Neural progenitor cell (in vitro differentiated cells): ENCODE measurements around the gene SELENBP1. TPM values are rescaled to one million over a fixed set of nuclear protein-coding genes. Genes with fewer than 3 reads are reported as not detected.
A peak's percentile ranks its signal among the peaks of the same experiment; 100 is the strongest.

Experiments
- DNase-seq: peaks from one replicate; pipeline ENCODE4 v3.0.0-alpha.2; 2016; ENCODE audit warnings: low spot score
- H2AFZ ChIP-seq: fragments of 200-600 bp; sonication (generic); replicated peaks from 2 replicates; pipeline ENCODE4 v1.6.1; 2016; ENCODE audit warnings: antibody characterized with exemption
- H3F3A ChIP-seq: fragments of 200-600 bp; sonication (generic); 2 replicates; pipeline ENCODE4 v1.6.1; 2016; ENCODE audit warnings: antibody characterized with exemption, low read depth
- H3K27ac ChIP-seq: fragments of 200-600 bp; sonication (generic); 2 replicates; pipeline ENCODE4 v1.5.1; 2016; ENCODE audit warnings: mild to moderate bottlenecking
- H3K27me3 ChIP-seq: fragments of 200-600 bp; sonication (generic); 2 replicates; pipeline ENCODE4 v1.6.1; 2016; ENCODE audit warnings: mild to moderate bottlenecking, moderate library complexity
- H3K36me3 ChIP-seq: fragments of 200-600 bp; sonication (generic); 2 replicates; pipeline ENCODE4 v1.5.1; 2016
- H3K4me1 ChIP-seq: fragments of 200-600 bp; sonication (generic); 2 replicates; pipeline ENCODE4 v1.6.1; 2016; ENCODE audit warnings: mixed run types
- H3K4me2 ChIP-seq: fragments of 200-600 bp; sonication (generic); 2 replicates; pipeline ENCODE4 v1.6.1; 2016
- H3K4me3 ChIP-seq: fragments of 200-600 bp; sonication (generic); 2 replicates; pipeline ENCODE4 v1.5.1; 2016
- H3K79me2 ChIP-seq: fragments of 200-600 bp; sonication (generic); 2 replicates; pipeline ENCODE4 v1.6.1; 2016; ENCODE audit warnings: low read depth
- H3K9ac ChIP-seq: fragments of 200-600 bp; sonication (generic); 2 replicates; pipeline ENCODE4 v1.6.1; 2016
- H3K9me3 ChIP-seq: fragments of 200-600 bp; sonication (generic); 2 replicates; pipeline ENCODE4 v1.5.1; 2016; ENCODE audit warnings: low read depth
- H4K20me1 ChIP-seq: fragments of 200-600 bp; sonication (generic); 2 replicates; pipeline ENCODE4 v1.6.1; 2016; ENCODE audit warnings: low read depth
- H3K27ac Mint-ChIP-seq: 3 replicates; pipeline ENCODE4 v1.8.0; 2021; ENCODE audit warnings: mixed read lengths
- H3K27me3 Mint-ChIP-seq: 2 replicates; pipeline ENCODE4 v1.8.0; 2022; ENCODE audit warnings: low read depth, mild to moderate bottlenecking, inconsistent platforms, moderate library complexity, mixed read lengths; ENCODE audit not compliant: insufficient read depth
- H3K36me3 Mint-ChIP-seq: 3 replicates; pipeline ENCODE4 v1.8.0; 2021; ENCODE audit warnings: mixed read lengths
- H3K4me1 Mint-ChIP-seq: 3 replicates; pipeline ENCODE4 v1.8.0; 2021; ENCODE audit warnings: mixed read lengths
- H3K4me3 Mint-ChIP-seq: 3 replicates; pipeline ENCODE4 v1.8.0; 2021; ENCODE audit warnings: mild to moderate bottlenecking, moderate library complexity, mixed read lengths
- H3K9me3 Mint-ChIP-seq: 3 replicates; pipeline ENCODE4 v1.8.0; 2020; ENCODE audit warnings: mixed read lengths
- EZH2 ChIP-seq: fragments of 200-600 bp; sonication (generic); IDR thresholded peaks from 2 replicates; pipeline ENCODE4 v1.6.1; 2017; ENCODE audit warnings: antibody characterized with exemption, mild to moderate bottlenecking, moderate library complexity
- EZH2phosphoT487 ChIP-seq: fragments of 200-600 bp; sonication (generic); IDR thresholded peaks from 2 replicates; pipeline ENCODE4 v1.6.1; 2017; ENCODE audit warnings: antibody characterized with exemption
- total RNA-seq: library from RNA; depleted of rRNA; stranded (reverse); fragments of >200 nt; gene quantifications from 2 replicates; pipeline ENCODE4 v1.2.3, GENCODE V29; 2015; ENCODE audit warnings: low replicate concordance
- TF ChIP-seq, protein P1 (sequence below): fragments of 200-600 bp; sonication (generic); IDR thresholded peaks from 2 replicates; pipeline ENCODE4 v1.5.1; 2017; ENCODE audit warnings: antibody characterized with exemption, mild to moderate bottlenecking

The SELENBP1 gene
- total RNA-seq, 1 donor from 2014 or later, result 38.5 TPM

DNA sequence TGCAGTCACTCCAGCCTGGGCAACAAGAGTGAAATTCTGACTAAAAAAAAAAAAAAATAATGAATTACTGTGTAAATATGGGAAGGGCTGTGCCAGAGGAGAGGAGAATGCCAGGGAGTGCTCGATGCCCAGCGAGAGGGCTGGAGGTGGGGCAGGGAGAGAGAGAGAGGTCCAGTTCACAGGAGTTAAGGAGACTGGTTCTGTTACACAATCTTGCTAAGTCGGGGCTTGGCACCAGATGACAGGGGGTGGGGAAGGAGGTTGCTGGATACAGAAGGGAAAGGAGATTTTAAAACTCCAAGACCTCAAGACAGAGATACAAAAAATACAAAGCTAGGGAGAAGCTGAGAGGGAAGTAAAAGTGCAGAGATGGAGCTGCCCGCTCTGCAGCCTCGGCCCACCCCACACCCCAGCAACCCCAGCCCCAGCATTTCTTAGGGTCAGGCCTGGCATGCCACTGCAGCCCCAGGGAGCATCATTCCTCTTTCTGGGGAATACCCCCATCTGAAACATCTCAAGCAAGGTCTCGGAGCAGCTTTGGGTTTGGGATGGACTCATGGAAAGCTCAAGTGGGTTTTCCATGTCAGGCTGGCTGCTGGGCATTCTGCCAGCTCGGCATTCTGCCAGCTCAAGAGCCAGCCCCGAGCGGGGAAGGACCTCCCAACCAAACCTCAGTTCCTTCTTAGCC lies 991 bp downstream of the SELENBP1 start:
- no peaks in the 10 kb centered on the region for H3K9me3 ChIP-seq
- Mint-ChIP-seq H3K4me1 (peaks cover 43% of the 10 kb centered on the region), H3K4me3 (peak overlapping the region; percentile 82), H3K36me3 (peaks cover 2% of the 10 kb centered on the region), H3K9me3 (no peaks in the 10 kb centered on the region), H3K27me3 (peaks cover 2% of the 10 kb centered on the region), H3K27ac (peak overlapping the region; percentile 33)
- H4K20me1 ChIP-seq, result no peaks in the 10 kb centered on the region
- H3K4me2 ChIP-seq, result peak overlapping the region; percentile 76
- H2AFZ ChIP-seq, result no peak overlapping the region
- no peaks in the 10 kb centered on the region for H3K27me3 ChIP-seq
- DNase-seq, result no peak
- TF ChIP-seq, protein P1, sequence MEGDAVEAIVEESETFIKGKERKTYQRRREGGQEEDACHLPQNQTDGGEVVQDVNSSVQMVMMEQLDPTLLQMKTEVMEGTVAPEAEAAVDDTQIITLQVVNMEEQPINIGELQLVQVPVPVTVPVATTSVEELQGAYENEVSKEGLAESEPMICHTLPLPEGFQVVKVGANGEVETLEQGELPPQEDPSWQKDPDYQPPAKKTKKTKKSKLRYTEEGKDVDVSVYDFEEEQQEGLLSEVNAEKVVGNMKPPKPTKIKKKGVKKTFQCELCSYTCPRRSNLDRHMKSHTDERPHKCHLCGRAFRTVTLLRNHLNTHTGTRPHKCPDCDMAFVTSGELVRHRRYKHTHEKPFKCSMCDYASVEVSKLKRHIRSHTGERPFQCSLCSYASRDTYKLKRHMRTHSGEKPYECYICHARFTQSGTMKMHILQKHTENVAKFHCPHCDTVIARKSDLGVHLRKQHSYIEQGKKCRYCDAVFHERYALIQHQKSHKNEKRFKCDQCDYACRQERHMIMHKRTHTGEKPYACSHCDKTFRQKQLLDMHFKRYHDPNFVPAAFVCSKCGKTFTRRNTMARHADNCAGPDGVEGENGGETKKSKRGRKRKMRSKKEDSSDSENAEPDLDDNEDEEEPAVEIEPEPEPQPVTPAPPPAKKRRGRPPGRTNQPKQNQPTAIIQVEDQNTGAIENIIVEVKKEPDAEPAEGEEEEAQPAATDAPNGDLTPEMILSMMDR, result no peak
- TF ChIP-seq EZH2, result no peak
- H3F3A ChIP-seq, result no peaks in the 10 kb centered on the region
- H3K36me3 ChIP-seq, result no peaks in the 10 kb centered on the region
- peaks cover 26% of the 10 kb centered on the region for H3K4me1 ChIP-seq
- H3K27ac ChIP-seq, result no peak overlapping the region
- H3K79me2 ChIP-seq, result no peaks in the 10 kb centered on the region
- H3K9ac ChIP-seq, result no peak overlapping the region
- peak overlapping the region; percentile 46 for H3K4me3 ChIP-seq

DNA sequence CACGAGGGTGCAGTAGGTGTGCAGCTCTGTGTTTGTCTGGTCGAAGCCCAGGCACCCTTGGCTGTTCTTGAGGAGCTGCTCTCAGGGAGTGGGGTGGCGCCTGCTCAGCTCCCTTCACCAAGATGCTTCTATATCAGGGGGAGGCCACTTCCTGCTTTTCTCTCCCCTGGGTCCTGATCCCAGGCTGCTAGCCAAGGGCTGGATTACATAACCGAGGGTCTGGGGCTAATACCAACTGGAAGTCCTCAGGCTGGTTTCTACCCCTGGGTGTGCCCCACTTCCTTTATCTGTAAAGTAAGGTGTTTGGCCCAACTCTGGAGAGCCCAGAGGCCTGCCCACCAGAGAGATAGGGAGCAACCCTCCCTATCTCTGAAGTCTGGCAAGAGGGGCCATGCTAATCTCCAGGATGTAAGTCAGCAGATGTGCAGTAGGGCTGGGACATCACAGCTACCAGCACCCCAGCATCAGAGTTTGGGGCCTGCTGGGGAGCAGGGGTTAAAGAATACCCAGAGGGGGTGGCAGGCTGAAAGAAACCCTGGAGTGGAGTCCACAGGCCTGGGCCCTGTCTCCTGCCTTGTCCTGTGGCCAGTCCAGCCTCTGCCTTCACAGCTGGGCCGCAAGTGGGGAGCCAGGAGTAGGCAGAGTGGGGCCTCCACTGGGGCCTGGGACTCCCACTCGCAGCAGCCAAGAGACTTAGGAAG lies 2.1 kb downstream of the SELENBP1 start:
- peak overlapping the region; percentile 63 for H3K27ac Mint-ChIP-seq
- H3K9me3 ChIP-seq, result no peaks in the 10 kb centered on the region
- H3K9ac ChIP-seq, result no peak overlapping the region

DNA sequence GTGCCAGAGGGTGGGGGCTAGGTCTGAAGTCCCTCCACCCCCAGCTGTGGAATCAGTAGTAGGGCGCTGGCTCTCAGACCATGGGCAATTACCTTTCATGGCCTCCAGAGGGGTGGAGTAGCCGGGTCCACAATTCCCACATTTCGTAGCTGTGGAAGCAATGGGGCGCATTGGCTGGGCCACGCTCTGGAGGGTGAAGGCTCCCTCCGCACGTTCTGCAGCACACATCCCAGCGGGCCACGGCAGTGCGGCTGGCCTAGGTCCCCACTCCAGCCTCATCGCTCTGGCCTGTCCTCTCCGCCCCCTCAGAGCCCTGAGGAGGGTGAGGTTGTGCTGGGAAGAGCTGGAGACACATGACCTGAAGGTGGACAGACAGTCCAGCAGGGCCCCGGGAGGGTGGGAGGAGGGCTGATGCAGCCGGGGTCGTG lies 2.9 kb downstream of the SELENBP1 start:
- H2AFZ ChIP-seq, result no peak overlapping the region
- Mint-ChIP-seq H3K4me3 (no peak overlapping the region), H3K9me3 (no peaks in the 10 kb centered on the region), H3K36me3 (peaks cover 12% of the 10 kb centered on the region), H3K27ac (no peak overlapping the region), H3K27me3 (peaks cover 2% of the 10 kb centered on the region), H3K4me1 (peaks cover 36% of the 10 kb centered on the region)
- no peak overlapping the region for H3K4me3 ChIP-seq
- no peaks in the 10 kb centered on the region for H4K20me1 ChIP-seq
- TF ChIP-seq EZH2phosphoT487 (no peak), EZH2 (no peak)
- TF ChIP-seq, protein P1, result no peak
- peaks cover 26% of the 10 kb centered on the region for H3K4me1 ChIP-seq
- H3K9ac ChIP-seq, result no peak overlapping the region
- no peak for DNase-seq
- no peaks in the 10 kb centered on the region for H3K9me3 ChIP-seq
- no peaks in the 10 kb centered on the region for H3K36me3 ChIP-seq
- H3K79me2 ChIP-seq, result no peaks in the 10 kb centered on the region
- H3K4me2 ChIP-seq, result no peak overlapping the region
- H3K27me3 ChIP-seq, result no peaks in the 10 kb centered on the region
- no peaks in the 10 kb centered on the region for H3F3A ChIP-seq
- no peak overlapping the region for H3K27ac ChIP-seq

More for the DNA sequence above, 2.1 kb downstream of the SELENBP1 start:
- H4K20me1 ChIP-seq, result no peaks in the 10 kb centered on the region
- Mint-ChIP-seq H3K36me3 (peaks cover 10% of the 10 kb centered on the region), H3K27me3 (peaks cover 2% of the 10 kb centered on the region), H3K9me3 (no peaks in the 10 kb centered on the region), H3K4me1 (peaks cover 42% of the 10 kb centered on the region), H3K4me3 (no peak overlapping the region)
- H2AFZ ChIP-seq, result no peak overlapping the region
- H3K4me1 ChIP-seq, result peaks cover 26% of the 10 kb centered on the region
- no peak overlapping the region for H3K4me3 ChIP-seq
- H3K27ac ChIP-seq, result no peak overlapping the region
- no peaks in the 10 kb centered on the region for H3K27me3 ChIP-seq
- peak overlapping the region; percentile 16 for H3K4me2 ChIP-seq
- DNase-seq, result no peak
- TF ChIP-seq EZH2phosphoT487, result no peak
- TF ChIP-seq EZH2, result no peak
- TF ChIP-seq, protein P1, result no peak
- no peaks in the 10 kb centered on the region for H3K36me3 ChIP-seq
- H3K79me2 ChIP-seq, result no peaks in the 10 kb centered on the region
- no peaks in the 10 kb centered on the region for H3F3A ChIP-seq
